GM23248 (cell line): ENCODE measurements around the gene PCBD1.

ENCODE experiments used
- EZH2 ChIP-seq: fragments of 200-600 bp; sonication (generic); IDR thresholded peaks from 2 replicates; pipeline ENCODE4 v1.6.1; 2018; ENCODE audit warnings: antibody characterized with exemption, mild to moderate bottlenecking; ENCODE audit not compliant: insufficient read depth, poor library complexity, severe bottlenecking
- EZH2phosphoT487 ChIP-seq: fragments of 200-600 bp; sonication (generic); IDR thresholded peaks from 2 replicates; pipeline ENCODE4 v1.6.1; 2018; ENCODE audit warnings: antibody characterized with exemption, moderate library complexity, mild to moderate bottlenecking, low read depth; ENCODE audit not compliant: insufficient read depth

- TF ChIP-seq EZH2 (no peak), EZH2phosphoT487 (no peak)
These were observed 18.7 kb upstream of the PCBD1 start for GRCh38 chr10:70906953-70907636.
